Lower lobe of right lung (tissue), 2 donors: ENCODE data around the gene MRM2. TPM values are rescaled to one million over a fixed set of nuclear protein-coding genes. Genes with fewer than 3 reads are reported as not detected.

Experiments
- ATAC-seq, 2 donors: fragments of 200-7000 bp; cut with Tn5 transposase; one replicate each; pipeline ENCODE4 v1.9.1; 2020 to 2022; ENCODE audit warnings: mild to moderate bottlenecking in 2 of 2, moderate library complexity in 2 of 2
- DNase-seq: peaks from one replicate; pipeline ENCODE4 v3.0.0-alpha.2; 2020
- H3K27ac ChIP-seq: fragments of 200-600 bp; one replicate; pipeline ENCODE4 v1.8.0; 2022
- H3K27me3 ChIP-seq: fragments of 200-600 bp; one replicate; pipeline ENCODE4 v1.8.0; 2022; ENCODE audit warnings: low read depth
- H3K36me3 ChIP-seq: fragments of 200-600 bp; one replicate; pipeline ENCODE4 v1.8.0; 2022; ENCODE audit warnings: mild to moderate bottlenecking
- H3K4me1 ChIP-seq: fragments of 200-600 bp; one replicate; pipeline ENCODE4 v1.8.0; 2022
- H3K4me3 ChIP-seq: fragments of 200-600 bp; one replicate; pipeline ENCODE4 v1.8.0; 2022; ENCODE audit warnings: mild to moderate bottlenecking
- H3K9me3 ChIP-seq: fragments of 200-600 bp; one replicate; pipeline ENCODE4 v1.8.0; 2022
- intact Hi-C: fragments of 100-400 bp; cut with DNase I; formaldehyde crosslinking; loops from one replicate; pipeline ENCODE4 v1.11.0; 2022
- total RNA-seq: library from RNA; stranded (reverse); fragmentation: NEBNext Ultra II Directional; extraction: Animal tissue kit (Norgen Biotek cat#: 25700); gene quantifications from one replicate; pipeline ENCODE4 v1.2.1, GENCODE V29; 2021
- TF ChIP-seq, protein P1 (sequence below): fragments of 200-600 bp; IDR thresholded peaks from one replicate; pipeline ENCODE4 v1.8.0; 2022; ENCODE audit warnings: antibody characterized with exemption, mild to moderate bottlenecking
- donor health status: DM: no; HTN: yes; CAD: no; lungs with severe emphysema.

Gene MRM2
- total RNA-seq, 1 donor from 2014 or later = 22.6 TPM

DNA sequence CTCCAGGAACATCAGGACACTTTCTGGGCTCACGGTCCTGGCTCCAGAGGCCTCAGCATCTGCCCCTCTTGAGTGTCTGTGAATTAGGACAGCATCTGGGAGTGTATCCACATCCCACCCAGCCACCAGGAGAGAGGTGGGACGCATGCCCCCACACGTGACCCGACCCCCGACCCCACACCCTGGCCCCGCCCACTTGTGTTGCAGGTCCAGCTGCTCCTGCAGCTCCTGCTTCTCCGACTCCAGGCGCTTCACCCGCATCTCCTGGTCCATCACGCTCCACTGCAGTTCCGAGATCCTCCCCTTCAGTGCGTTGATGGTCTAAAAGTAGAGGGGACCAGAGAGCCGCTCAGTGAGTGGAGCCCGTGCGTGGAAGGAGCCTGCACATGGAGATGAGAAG lies 22.9 kb downstream of the MRM2 start:
- H3K36me3 ChIP-seq = peaks cover 93% of the 10 kb centered on the region
- peaks cover 1% of the 10 kb centered on the region for H3K4me1 ChIP-seq
- H3K9me3 ChIP-seq = no peaks in the 10 kb centered on the region
- no peak overlapping the region for H3K4me3 ChIP-seq
- H3K27ac ChIP-seq = no peak overlapping the region
- intact Hi-C loops = no loop called here
- no peak for ATAC-seq
- no peak for DNase-seq
- H3K27me3 ChIP-seq = no peaks in the 10 kb centered on the region
- TF ChIP-seq, protein P1, sequence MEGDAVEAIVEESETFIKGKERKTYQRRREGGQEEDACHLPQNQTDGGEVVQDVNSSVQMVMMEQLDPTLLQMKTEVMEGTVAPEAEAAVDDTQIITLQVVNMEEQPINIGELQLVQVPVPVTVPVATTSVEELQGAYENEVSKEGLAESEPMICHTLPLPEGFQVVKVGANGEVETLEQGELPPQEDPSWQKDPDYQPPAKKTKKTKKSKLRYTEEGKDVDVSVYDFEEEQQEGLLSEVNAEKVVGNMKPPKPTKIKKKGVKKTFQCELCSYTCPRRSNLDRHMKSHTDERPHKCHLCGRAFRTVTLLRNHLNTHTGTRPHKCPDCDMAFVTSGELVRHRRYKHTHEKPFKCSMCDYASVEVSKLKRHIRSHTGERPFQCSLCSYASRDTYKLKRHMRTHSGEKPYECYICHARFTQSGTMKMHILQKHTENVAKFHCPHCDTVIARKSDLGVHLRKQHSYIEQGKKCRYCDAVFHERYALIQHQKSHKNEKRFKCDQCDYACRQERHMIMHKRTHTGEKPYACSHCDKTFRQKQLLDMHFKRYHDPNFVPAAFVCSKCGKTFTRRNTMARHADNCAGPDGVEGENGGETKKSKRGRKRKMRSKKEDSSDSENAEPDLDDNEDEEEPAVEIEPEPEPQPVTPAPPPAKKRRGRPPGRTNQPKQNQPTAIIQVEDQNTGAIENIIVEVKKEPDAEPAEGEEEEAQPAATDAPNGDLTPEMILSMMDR = no peak

DNA sequence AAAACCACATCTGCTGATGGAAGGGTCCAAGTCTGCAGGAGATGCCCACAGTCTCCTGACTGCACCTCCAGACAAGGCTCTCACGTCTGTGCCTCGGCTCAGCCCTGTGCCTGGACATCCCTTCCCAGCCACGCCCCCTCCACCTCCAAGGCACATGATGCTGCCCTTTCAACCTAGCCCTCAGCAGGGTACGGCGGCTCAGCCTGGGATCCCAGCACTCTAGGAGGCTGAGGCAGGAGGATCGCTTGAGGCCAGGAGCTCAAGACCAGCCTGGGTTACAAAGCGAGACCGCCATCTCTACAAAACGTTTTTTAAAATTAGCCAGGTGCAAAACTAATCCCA lies 23.6 kb downstream of the MRM2 start:
- H3K36me3 ChIP-seq = peaks cover 94% of the 10 kb centered on the region
- H3K9me3 ChIP-seq = no peaks in the 10 kb centered on the region
- H3K27ac ChIP-seq = no peak overlapping the region
- no peak for ATAC-seq
- TF ChIP-seq, protein P1 = no peak
- intact Hi-C loops = no loop called here
- no peak for DNase-seq
- H3K4me3 ChIP-seq = no peak overlapping the region
- H3K27me3 ChIP-seq = no peaks in the 10 kb centered on the region
- H3K4me1 ChIP-seq = no peaks in the 10 kb centered on the region

DNA sequence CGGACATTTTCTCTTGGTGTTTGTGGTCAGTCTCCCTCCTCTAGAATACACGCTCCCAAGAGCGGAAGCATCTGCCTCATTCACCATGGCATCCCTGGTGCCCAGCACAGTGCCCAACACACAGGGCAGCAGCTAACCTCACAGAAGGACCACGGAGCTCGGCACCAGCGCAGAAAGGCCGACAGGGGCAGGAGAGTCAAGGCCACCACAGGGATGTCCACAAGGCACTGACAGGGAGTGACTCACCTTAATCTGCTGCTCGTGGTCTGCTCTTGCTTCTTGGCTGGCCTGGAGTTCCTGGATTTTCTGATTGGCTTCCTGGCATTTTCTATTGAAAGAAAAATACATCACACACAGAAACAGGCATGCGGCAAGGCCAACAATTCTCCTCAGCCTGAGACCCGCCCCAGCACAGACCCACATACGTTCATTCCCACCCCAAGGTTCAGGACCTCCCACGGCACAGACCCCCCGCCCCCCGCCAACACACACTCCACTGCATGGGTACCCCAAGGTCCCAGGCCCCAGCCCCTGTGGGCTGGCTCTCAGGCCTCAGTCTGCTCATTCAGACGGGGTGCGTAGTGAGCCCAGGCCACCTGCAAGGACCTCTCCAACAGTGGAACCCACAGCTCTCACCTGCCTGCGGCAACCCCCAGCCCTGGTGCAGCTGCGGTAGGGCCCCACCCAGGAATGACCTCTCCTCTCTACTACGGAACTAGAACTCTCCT lies 24.1 kb downstream of the MRM2 start:
- TF ChIP-seq, protein P1 = no peak
- intact Hi-C loops = no loop called here
- Histone ChIP-seq H3K36me3 (peaks cover 94% of the 10 kb centered on the region), H3K9me3 (no peaks in the 10 kb centered on the region), H3K27ac (no peak overlapping the region), H3K27me3 (no peaks in the 10 kb centered on the region), H3K4me1 (no peaks in the 10 kb centered on the region), H3K4me3 (no peak overlapping the region)
- no peak for DNase-seq
- no peak for ATAC-seq

DNA sequence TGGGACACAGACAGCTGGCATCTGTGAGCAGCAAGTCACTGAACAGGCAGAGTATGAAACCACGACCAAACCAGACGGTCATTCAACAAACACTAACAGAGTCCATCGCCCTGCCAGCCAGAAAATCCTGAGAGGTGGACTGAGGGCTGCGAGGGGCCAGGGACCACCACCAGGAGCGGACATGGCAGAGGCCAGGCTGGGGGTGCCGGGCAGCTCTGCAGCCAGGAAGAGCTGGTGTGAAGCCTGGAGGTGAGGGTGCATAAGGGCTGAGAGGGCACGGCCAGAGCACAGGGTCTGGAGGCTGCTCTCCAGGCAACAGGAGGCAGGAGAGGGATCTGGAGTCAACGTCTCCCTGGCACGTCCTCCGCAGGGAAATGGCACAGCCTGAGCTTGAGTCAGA lies 24.8 kb downstream of the MRM2 start:
- peaks cover 94% of the 10 kb centered on the region for H3K36me3 ChIP-seq
- DNase-seq = no peak
- H3K27me3 ChIP-seq = no peaks in the 10 kb centered on the region

DNA sequence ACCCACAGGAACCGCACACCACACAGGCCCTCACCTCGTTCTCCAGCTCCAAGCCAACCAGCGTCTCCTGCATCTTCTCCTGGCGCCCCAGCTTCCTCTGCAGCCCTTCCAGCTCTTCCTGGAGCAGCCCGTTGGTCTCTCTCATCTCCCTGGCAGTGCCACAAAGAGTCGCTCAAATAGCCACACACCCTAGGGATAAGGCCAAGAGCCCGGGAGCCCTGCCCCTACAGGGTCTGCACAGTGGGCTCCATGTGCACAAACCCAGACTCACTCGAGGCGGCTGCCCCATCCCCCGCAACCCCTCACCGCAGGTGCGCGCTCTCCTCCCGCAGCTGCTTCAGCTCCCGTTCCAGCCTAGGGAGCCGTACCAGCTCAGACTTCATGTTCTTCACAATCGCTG lies 26.2 kb downstream of the MRM2 start:
- Histone ChIP-seq H3K36me3 (peaks cover 93% of the 10 kb centered on the region), H3K9me3 (no peaks in the 10 kb centered on the region), H3K27me3 (no peaks in the 10 kb centered on the region), H3K27ac (no peak overlapping the region), H3K4me1 (no peaks in the 10 kb centered on the region), H3K4me3 (no peak overlapping the region)
- intact Hi-C loops = no loop called here
- DNase-seq (no peak), ATAC-seq (no peak)
- TF ChIP-seq, protein P1 = no peak

More for the DNA sequence above, 24.8 kb downstream of the MRM2 start:
- Histone ChIP-seq H3K4me3 (no peak overlapping the region), H3K4me1 (no peaks in the 10 kb centered on the region), H3K9me3 (no peaks in the 10 kb centered on the region), H3K27ac (no peak overlapping the region)
- intact Hi-C loops = no loop called here
- no peak for ATAC-seq
- TF ChIP-seq, protein P1 = no peak
